Peyer's patch (tissue), 4 donors: ENCODE measurements around the gene IFNA16. TPM values are rescaled to one million over a fixed set of nuclear protein-coding genes. Genes with fewer than 3 reads are reported as not detected.
"Not testable (repeated sequence)": the region's sequence is repeated elsewhere in the genome, so short reads cannot be mapped to it uniquely, and the experiment has no call there.

Experiments used
- DNase-seq, 3 donors: peaks; one replicate each; pipeline ENCODE4 v3.0.0-alpha.2; 2017 to 2019
- H3K27ac ChIP-seq, 4 donors: fragments of 200-600 bp; sonication (generic); one replicate each; pipeline ENCODE4 v1.5.1; 2016 to 2019
- H3K27me3 ChIP-seq, 2 donors: fragments of 200-600 bp; sonication (generic); one replicate each; pipeline ENCODE4 v1.5.1; 2019
- H3K36me3 ChIP-seq, 3 donors: fragments of 200-600 bp; sonication (generic); one replicate each; pipeline ENCODE4 v1.5.1; 2016 to 2019
- H3K4me1 ChIP-seq, 4 donors: fragments of 200-600 bp; sonication (generic); one replicate each; pipeline ENCODE4 v1.5.1; 2016 to 2019
- H3K4me3 ChIP-seq, 4 donors: fragments of 200-600 bp; sonication (generic); 1 replicate in 3 of 4; 2 replicates in 1 of 4; pipeline ENCODE4 v1.5.1; 2016 to 2019; ENCODE audit warnings: mild to moderate bottlenecking in 1 of 4
- H3K9me3 ChIP-seq, 4 donors: fragments of 200-600 bp; sonication (generic); one replicate each; pipeline ENCODE4 v1.5.1; 2016 to 2019; ENCODE audit warnings: mild to moderate bottlenecking in 1 of 4
- POLR2A ChIP-seq, 2 donors: fragments of 450-650 bp; IDR thresholded peaks; one replicate each; pipeline ENCODE4 v1.5.1; 2017; ENCODE audit warnings: antibody characterized with exemption in 2 of 2, mild to moderate bottlenecking in 2 of 2, moderate library complexity in 2 of 2
- total RNA-seq, 4 donors: library from RNA; depleted of rRNA; stranded (reverse); fragments of >200 nt; gene quantifications; one replicate each; pipeline ENCODE4 v1.1.0, GENCODE V29; 2016
- TF ChIP-seq, protein P1 (sequence below), 6 experiments: fragments of 450-650 bp in 4 of 6; fragments of 200-600 bp in 2 of 6; sonication (generic) in 1 of 6; IDR thresholded peaks; one replicate each; pipeline ENCODE4 v1.5.1; 2017 to 2019; ENCODE audit warnings: antibody characterized with exemption in 6 of 6, mild to moderate bottlenecking in 3 of 6, moderate library complexity in 1 of 6

The IFNA16 gene
- total RNA-seq, 4 donors from 2014 or later = not detected

DNA sequence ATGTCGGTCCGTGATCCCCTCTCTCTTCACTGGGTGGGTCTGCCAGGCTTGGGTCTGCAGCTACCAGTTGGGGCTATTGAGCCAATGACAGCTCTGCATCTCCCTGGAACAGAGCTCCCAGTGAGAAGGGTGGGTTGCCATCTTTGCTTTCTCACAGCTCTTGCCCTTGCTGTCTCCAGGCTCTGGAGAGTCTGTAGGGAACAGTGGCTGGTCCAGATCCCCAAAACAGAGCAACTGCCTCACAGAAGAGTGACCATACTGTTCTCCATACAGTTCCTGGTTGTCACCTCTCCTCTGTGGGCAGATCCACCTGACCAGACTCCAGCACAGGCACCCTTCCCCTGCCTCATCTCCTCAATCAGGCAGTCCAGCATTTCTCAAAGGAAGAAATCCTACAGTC lies 16.1 kb upstream of the IFNA16 start:
- no peaks in the 10 kb centered on the region for H3K9me3 ChIP-seq
- DNase-seq = no peak
- no peaks in the 10 kb centered on the region for H3K27me3 ChIP-seq
- no peak overlapping the region for H3K4me3 ChIP-seq
- no peaks in the 10 kb centered on the region for H3K36me3 ChIP-seq
- H3K4me1 ChIP-seq = no peaks in the 10 kb centered on the region
- TF ChIP-seq, protein P1, sequence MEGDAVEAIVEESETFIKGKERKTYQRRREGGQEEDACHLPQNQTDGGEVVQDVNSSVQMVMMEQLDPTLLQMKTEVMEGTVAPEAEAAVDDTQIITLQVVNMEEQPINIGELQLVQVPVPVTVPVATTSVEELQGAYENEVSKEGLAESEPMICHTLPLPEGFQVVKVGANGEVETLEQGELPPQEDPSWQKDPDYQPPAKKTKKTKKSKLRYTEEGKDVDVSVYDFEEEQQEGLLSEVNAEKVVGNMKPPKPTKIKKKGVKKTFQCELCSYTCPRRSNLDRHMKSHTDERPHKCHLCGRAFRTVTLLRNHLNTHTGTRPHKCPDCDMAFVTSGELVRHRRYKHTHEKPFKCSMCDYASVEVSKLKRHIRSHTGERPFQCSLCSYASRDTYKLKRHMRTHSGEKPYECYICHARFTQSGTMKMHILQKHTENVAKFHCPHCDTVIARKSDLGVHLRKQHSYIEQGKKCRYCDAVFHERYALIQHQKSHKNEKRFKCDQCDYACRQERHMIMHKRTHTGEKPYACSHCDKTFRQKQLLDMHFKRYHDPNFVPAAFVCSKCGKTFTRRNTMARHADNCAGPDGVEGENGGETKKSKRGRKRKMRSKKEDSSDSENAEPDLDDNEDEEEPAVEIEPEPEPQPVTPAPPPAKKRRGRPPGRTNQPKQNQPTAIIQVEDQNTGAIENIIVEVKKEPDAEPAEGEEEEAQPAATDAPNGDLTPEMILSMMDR (IDR thresholded peaks at IDR 0.05) = no peak
- no peak overlapping the region for H3K27ac ChIP-seq

DNA sequence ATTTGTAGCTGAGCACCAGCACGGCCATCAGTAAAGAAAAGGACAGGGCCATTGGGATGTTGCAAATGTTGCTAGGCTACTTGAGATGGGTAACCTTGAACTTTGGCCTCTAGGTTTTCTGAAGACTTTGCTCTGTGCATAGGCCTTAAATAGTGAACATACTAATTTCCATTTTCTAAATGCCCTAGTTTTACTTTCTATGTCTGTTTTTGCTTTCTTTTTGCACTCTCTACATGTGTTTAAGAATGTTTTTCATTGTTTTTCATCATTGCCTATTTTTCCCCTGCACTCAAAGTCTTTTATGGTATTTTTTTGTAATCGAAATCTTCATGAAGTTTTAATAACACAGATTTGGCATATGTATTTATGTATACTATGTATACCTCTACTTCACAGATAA lies 11.0 kb upstream of the IFNA16 start, which contains the start of gene IFNA17:
Gene IFNA17, minus strand, starts transcription at position 101 of the 400 bp plus-strand sequence. Its CDS starts 49 bp downstream, at position 52.
- TF ChIP-seq, protein P1 (IDR thresholded peaks at IDR 0.05) = no peak
- no peak for TF ChIP-seq POLR2A (IDR thresholded peaks at IDR 0.05)
- H3K27ac ChIP-seq = no peak within 1 kb of the TSS
- H3K4me1 ChIP-seq = no peaks in the 10 kb centered on the region
- H3K4me3 ChIP-seq = no peak within 1 kb of the TSS
- no peaks in the 10 kb centered on the region for H3K9me3 ChIP-seq
- no peaks in the 10 kb centered on the region for H3K36me3 ChIP-seq
- H3K27me3 ChIP-seq = no peaks in the 10 kb centered on the region
- DNase-seq = no peak

DNA sequence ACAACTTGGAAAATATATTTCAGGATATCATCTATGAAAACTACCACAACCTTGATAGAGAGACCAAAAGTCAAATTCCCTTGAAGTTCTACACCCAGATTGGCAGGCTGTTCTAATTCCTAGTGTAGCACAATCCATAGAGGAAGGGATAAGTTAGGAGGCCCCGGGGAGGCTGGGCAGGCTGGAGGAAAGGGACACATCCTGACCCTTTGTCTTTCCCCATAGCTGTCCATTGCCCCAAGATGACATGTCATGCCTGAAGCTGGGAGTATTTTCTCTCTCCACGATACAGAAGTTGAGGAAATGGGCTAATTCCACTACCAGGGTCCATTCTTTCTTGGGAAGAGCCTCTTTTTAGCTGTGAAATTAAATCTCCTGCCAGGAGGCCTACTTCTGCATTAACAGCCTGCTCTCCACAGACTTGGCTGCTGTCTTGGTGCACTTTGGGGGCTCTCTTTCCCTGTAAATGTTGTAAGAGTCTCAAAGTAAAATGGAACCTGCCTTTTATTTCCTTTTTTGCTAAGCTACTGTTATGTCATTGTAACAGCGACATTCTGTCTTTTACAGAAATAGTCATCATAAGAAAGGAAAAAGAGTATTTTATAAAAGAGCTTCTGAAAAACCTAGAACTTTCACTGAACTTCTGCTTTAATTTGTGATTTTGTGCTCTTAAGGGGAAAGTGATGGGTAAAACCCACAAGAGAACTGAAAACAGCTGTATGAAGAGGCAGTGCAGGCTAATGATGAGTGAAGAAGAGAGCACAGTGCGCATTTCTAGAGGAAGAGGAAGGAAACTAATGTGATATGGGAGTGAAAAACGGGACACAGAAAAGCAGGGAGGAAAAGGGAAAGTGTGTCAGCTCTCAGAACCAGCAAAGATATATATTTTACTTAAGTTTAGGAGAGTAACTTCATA lies 3.4 kb downstream of the IFNA16 start:
- H3K4me1 ChIP-seq, H3K27me3 ChIP-seq, H3K9me3 ChIP-seq, H3K27ac ChIP-seq, H3K4me3 ChIP-seq, H3K36me3 ChIP-seq, DNase-seq: not testable (repeated sequence)
- TF ChIP-seq, protein P1 (IDR thresholded peaks at IDR 0.05) = peak in 1 of 6 experiments; percentile 20

DNA sequence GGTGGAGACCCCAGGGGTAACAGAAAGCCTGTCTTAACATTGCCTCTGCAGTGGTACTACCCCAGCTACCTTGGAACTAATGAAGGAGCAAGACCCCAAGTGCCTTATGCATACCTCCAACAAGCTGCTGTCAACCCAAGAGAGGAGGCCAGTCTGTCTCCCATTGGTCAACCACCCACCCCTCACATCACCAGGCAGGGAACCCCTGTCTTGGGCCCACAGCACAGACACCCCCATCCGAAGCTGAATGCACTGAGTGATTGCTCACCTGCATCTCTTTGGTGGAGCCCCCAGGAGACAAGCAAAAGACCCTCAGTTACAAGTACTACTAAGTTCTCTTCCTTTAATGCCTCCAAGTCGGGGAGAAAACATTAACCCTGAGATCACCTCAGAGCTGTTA lies 5.0 kb downstream of the IFNA16 start:
- not testable (repeated sequence) for H3K9me3 ChIP-seq, H3K36me3 ChIP-seq, H3K4me1 ChIP-seq, H3K27ac ChIP-seq, DNase-seq, H3K4me3 ChIP-seq, H3K27me3 ChIP-seq

DNA sequence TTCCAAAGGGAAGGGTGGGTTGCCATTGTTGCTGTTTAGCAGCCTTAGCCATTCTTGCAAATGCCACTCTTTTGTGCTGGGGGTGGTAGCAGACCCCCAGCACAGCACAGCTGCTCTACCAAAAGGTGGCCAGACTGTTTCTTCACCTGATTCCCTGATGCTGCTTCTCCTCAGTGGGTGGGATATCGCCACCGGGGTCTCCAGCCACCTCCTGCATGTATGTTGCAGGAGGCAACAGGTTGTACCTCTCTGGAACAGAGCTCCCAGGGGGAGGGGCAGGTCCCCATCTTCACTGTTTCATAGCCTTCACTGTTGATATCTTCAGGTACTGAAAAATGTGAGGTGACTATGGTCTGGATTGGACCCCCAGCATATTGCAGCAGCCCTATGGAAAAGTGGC lies 6.3 kb downstream of the IFNA16 start:
- H3K27me3 ChIP-seq, H3K4me3 ChIP-seq, DNase-seq, H3K4me1 ChIP-seq, H3K36me3 ChIP-seq, H3K27ac ChIP-seq, H3K9me3 ChIP-seq: not testable (repeated sequence)

GRCh38 chr9:21210311-21210710 lies 6.8 kb downstream of the IFNA16 start:
- Histone ChIP-seq H3K4me3 (no peak overlapping the region), H3K27ac (no peak overlapping the region), H3K4me1 (no peaks in the 10 kb centered on the region), H3K36me3 (no peaks in the 10 kb centered on the region), H3K9me3 (no peaks in the 10 kb centered on the region), H3K27me3 (no peaks in the 10 kb centered on the region)
- TF ChIP-seq, protein P1 (IDR thresholded peaks at IDR 0.05) = no peak
- TF ChIP-seq POLR2A (IDR thresholded peaks at IDR 0.05) = no peak
- DNase-seq = no peak

DNA sequence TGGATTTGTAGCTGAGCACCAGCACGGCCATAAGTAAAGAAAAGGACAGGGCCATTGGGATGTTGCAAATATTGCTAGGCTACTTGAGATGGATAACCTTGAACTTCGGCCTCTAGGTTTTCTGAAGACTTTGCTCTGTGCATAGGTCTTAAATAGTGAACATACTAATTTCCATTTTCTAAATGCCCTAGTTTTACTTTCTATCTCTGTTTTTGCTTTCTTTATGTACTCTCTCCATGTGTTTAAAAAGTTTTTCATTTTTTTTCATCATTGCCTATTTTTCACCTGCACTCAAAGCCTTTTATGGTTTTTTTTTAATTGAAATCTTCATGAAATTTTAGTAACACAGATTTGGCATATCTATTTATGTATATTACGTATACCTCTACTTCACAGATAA lies 10.1 kb downstream of the IFNA16 start, which contains the start of gene IFNA10:
Gene IFNA10, minus strand, starts transcription at position 101 of the 400 bp plus-strand sequence. Its CDS starts 46 bp downstream, at position 55.
- not testable (repeated sequence) for DNase-seq, H3K27me3 ChIP-seq, H3K4me3 ChIP-seq, H3K9me3 ChIP-seq, H3K36me3 ChIP-seq, H3K27ac ChIP-seq, H3K4me1 ChIP-seq
